Trophoblast cell (in vitro differentiated cells and primary cell): ENCODE results near the gene MAP7.
A peak's percentile ranks its signal among the peaks of the same experiment; 100 is the strongest.

Experiments
- DNase-seq, 2 donors: peaks; one replicate each; pipeline ENCODE4 v3.0.0-alpha.2; 2016
- H2AFZ ChIP-seq: 2 replicates; pipeline ENCODE4 v1.6.1; 2013; ENCODE audit warnings: low read length, moderate library complexity, mild to moderate bottlenecking; ENCODE audit not compliant: insufficient read depth, poor library complexity
- H2AK5ac ChIP-seq: 2 replicates; pipeline ENCODE4 v1.6.1; 2013; ENCODE audit warnings: mild to moderate bottlenecking, low read length
- H2BK120ac ChIP-seq: 2 replicates; pipeline ENCODE4 v1.6.1; 2013; ENCODE audit warnings: low read length, mild to moderate bottlenecking, moderate library complexity; ENCODE audit not compliant: insufficient read depth, poor library complexity
- H2BK12ac ChIP-seq: 2 replicates; pipeline ENCODE4 v1.6.1; 2013; ENCODE audit warnings: mild to moderate bottlenecking, low read length, moderate library complexity
- H2BK5ac ChIP-seq: 2 replicates; pipeline ENCODE4 v1.6.1; 2013; ENCODE audit warnings: low read length, low read depth, moderate library complexity, mild to moderate bottlenecking; ENCODE audit not compliant: poor library complexity
- H3K14ac ChIP-seq: 2 replicates; pipeline ENCODE4 v1.6.1; 2013; ENCODE audit warnings: mild to moderate bottlenecking, low read length
- H3K18ac ChIP-seq: 2 replicates; pipeline ENCODE4 v1.6.1; 2013; ENCODE audit warnings: mild to moderate bottlenecking, low read length
- H3K23ac ChIP-seq: 2 replicates; pipeline ENCODE4 v1.6.1; 2013; ENCODE audit warnings: low read length
- H3K27ac ChIP-seq: 2 replicates; pipeline ENCODE4 v1.5.1; 2013; ENCODE audit warnings: low read depth, mild to moderate bottlenecking, inconsistent platforms, low read length, moderate library complexity
- H3K27me3 ChIP-seq: 2 replicates; pipeline ENCODE4 v1.6.1; 2013; ENCODE audit warnings: inconsistent platforms, mild to moderate bottlenecking, low read length, moderate library complexity; ENCODE audit not compliant: insufficient read depth
- H3K36me3 ChIP-seq, 2 experiments: 1 replicate in 1 of 2; 2 replicates in 1 of 2; pipeline ENCODE4 v1.6.1; 2013; ENCODE audit warnings: low read length in 2 of 2, mild to moderate bottlenecking in 2 of 2, moderate library complexity in 1 of 2; ENCODE audit not compliant: insufficient read depth in 2 of 2, control insufficient read depth in 1 of 2
- H3K4ac ChIP-seq: 2 replicates; pipeline ENCODE4 v1.6.1; 2013; ENCODE audit warnings: low read depth, mild to moderate bottlenecking, low read length, moderate library complexity
- H3K4me1 ChIP-seq, 2 experiments: 1 replicate in 1 of 2; 2 replicates in 1 of 2; pipeline ENCODE4 v1.6.1; 2013; ENCODE audit warnings: low read length in 2 of 2, mild to moderate bottlenecking in 2 of 2, moderate library complexity in 1 of 2; ENCODE audit not compliant: insufficient read depth in 2 of 2, control insufficient read depth in 1 of 2
- H3K4me2 ChIP-seq: 2 replicates; pipeline ENCODE4 v1.6.1; 2013; ENCODE audit warnings: inconsistent platforms, mild to moderate bottlenecking, low read length, moderate library complexity
- H3K4me3 ChIP-seq: 2 replicates; pipeline ENCODE4 v1.5.1; 2013; ENCODE audit warnings: mild to moderate bottlenecking, low read depth, low read length, inconsistent platforms
- H3K79me1 ChIP-seq: one replicate; pipeline ENCODE4 v1.6.1; 2013; ENCODE audit warnings: low read length
- H3K79me2 ChIP-seq: 2 replicates; pipeline ENCODE4 v1.6.1; 2013; ENCODE audit warnings: low read length, mild to moderate bottlenecking; ENCODE audit not compliant: control insufficient read depth, insufficient read depth, poor library complexity
- H3K9ac ChIP-seq: 2 replicates; pipeline ENCODE4 v1.6.1; 2013; ENCODE audit warnings: mild to moderate bottlenecking, low read length
- H3K9me3 ChIP-seq: 2 replicates; pipeline ENCODE4 v1.6.1; 2013; ENCODE audit warnings: low read depth, mild to moderate bottlenecking, control low read depth, inconsistent platforms, low read length; ENCODE audit not compliant: insufficient read depth
- H4K12ac ChIP-seq: 2 replicates; pipeline ENCODE4 v1.6.1; 2013; ENCODE audit warnings: low read depth, mild to moderate bottlenecking, low read length, moderate library complexity
- H4K8ac ChIP-seq: 2 replicates; pipeline ENCODE4 v1.6.1; 2013; ENCODE audit warnings: low read depth, mild to moderate bottlenecking, low read length, moderate library complexity
- H4K91ac ChIP-seq: one replicate; pipeline ENCODE4 v1.6.1; 2013; ENCODE audit warnings: low read depth, mild to moderate bottlenecking, low read length, moderate library complexity
- WGBS: extraction: QIAGEN DNeasy Blood & Tissue Kit; methylation state at CpG from one replicate; pipeline ENCODE4 v1.1.7; 2013; ENCODE audit warnings: missing lambda C conversion rate; ENCODE audit not compliant: insufficient read length, insufficient coverage; ENCODE audit errors: extremely low coverage; 5-methylcytosine and 5-hydroxymethylcytosine counted together

The MAP7 gene

GRCh38 chr6:136371959-136372358, 178.3 kb downstream of the MAP7 start:
- Histone ChIP-seq H4K8ac (no peak overlapping the region), H3K4me1 (no peaks in the 10 kb centered on the region)

GRCh38 chr6:136370988-136371728, 179.1 kb downstream of the MAP7 start:
- H3K4me3 ChIP-seq = no peak overlapping the region
- no peak overlapping the region for H3K4me2 ChIP-seq
- H3K14ac ChIP-seq = no peak overlapping the region
- H4K12ac ChIP-seq = no peak overlapping the region
- H2BK120ac ChIP-seq = no peak overlapping the region
- no peaks in the 10 kb centered on the region for H3K9me3 ChIP-seq
- no peak overlapping the region for H2AFZ ChIP-seq
- no peak overlapping the region for H3K27ac ChIP-seq
- H4K91ac ChIP-seq = no peak overlapping the region
- no peak overlapping the region for H2BK12ac ChIP-seq
- H3K4me1 ChIP-seq = no peaks in the 10 kb centered on the region
- no peak overlapping the region for H4K8ac ChIP-seq
- no peaks in the 10 kb centered on the region for H3K27me3 ChIP-seq
- H3K79me2 ChIP-seq = no peaks in the 10 kb centered on the region
- H3K4ac ChIP-seq = no peak overlapping the region
- peaks cover 2 to 5% of the 10 kb centered on the region in 2 experiments for H3K36me3 ChIP-seq
- H3K18ac ChIP-seq = no peak overlapping the region
- H3K9ac ChIP-seq = no peak overlapping the region
- H3K79me1 ChIP-seq = no peaks in the 10 kb centered on the region
- no CpG with 5 or more reads among the region's 4 CpGs for WGBS
- H2AK5ac ChIP-seq = no peak overlapping the region
- H3K23ac ChIP-seq = no peak overlapping the region
- no peak overlapping the region for H2BK5ac ChIP-seq
- no peak for DNase-seq

More at GRCh38 chr6:136371959-136372358, 178.3 kb downstream of the MAP7 start:
- H3K18ac ChIP-seq = no peak overlapping the region
- no peak overlapping the region for H3K4me3 ChIP-seq
- no peak overlapping the region for H2BK5ac ChIP-seq
- no peak overlapping the region for H3K14ac ChIP-seq
- no peak overlapping the region for H2AFZ ChIP-seq
- H3K36me3 ChIP-seq = peaks cover 2 to 5% of the 10 kb centered on the region in 2 experiments
- no peak overlapping the region for H3K4ac ChIP-seq
- no peak overlapping the region for H2AK5ac ChIP-seq
- no CpG with 5 or more reads among the region's 2 CpGs for WGBS
- no peaks in the 10 kb centered on the region for H3K9me3 ChIP-seq
- no peak for DNase-seq
- H3K4me2 ChIP-seq = no peak overlapping the region
- H3K23ac ChIP-seq = no peak overlapping the region
- H4K12ac ChIP-seq = no peak overlapping the region
- H2BK12ac ChIP-seq = no peak overlapping the region
- no peaks in the 10 kb centered on the region for H3K79me1 ChIP-seq
- H3K79me2 ChIP-seq = no peaks in the 10 kb centered on the region
- H3K27ac ChIP-seq = no peak overlapping the region
- no peaks in the 10 kb centered on the region for H3K27me3 ChIP-seq
- no peak overlapping the region for H2BK120ac ChIP-seq
- H3K9ac ChIP-seq = no peak overlapping the region
- H4K91ac ChIP-seq = no peak overlapping the region

GRCh38 chr6:136365776-136366354, 184.4 kb downstream of the MAP7 start:
- no peak overlapping the region for H3K14ac ChIP-seq
- H3K79me1 ChIP-seq = no peaks in the 10 kb centered on the region
- H3K79me2 ChIP-seq = no peaks in the 10 kb centered on the region
- no peaks in the 10 kb centered on the region for H3K9me3 ChIP-seq
- H2AK5ac ChIP-seq = no peak overlapping the region
- peak in 1 of 2 donors; percentile 2 for DNase-seq
- H3K27me3 ChIP-seq = no peaks in the 10 kb centered on the region
- no CpG with 5 or more reads among the region's 11 CpGs for WGBS
- no peak overlapping the region for H3K9ac ChIP-seq
- no peak overlapping the region for H3K27ac ChIP-seq
- peaks cover 16 to 21% of the 10 kb centered on the region in 2 experiments for H3K36me3 ChIP-seq
- H2BK120ac ChIP-seq = no peak overlapping the region
- H4K8ac ChIP-seq = no peak overlapping the region
- H3K4ac ChIP-seq = no peak overlapping the region
- no peaks in the 10 kb centered on the region for H3K4me1 ChIP-seq
- no peak overlapping the region for H3K23ac ChIP-seq
- H2BK5ac ChIP-seq = no peak overlapping the region
- no peak overlapping the region for H2AFZ ChIP-seq
- H2BK12ac ChIP-seq = no peak overlapping the region
- H3K4me3 ChIP-seq = no peak overlapping the region
- no peak overlapping the region for H4K91ac ChIP-seq
- H3K18ac ChIP-seq = no peak overlapping the region
- H3K4me2 ChIP-seq = no peak overlapping the region
- no peak overlapping the region for H4K12ac ChIP-seq

GRCh38 chr6:136362421-136363356, 187.5 kb downstream of the MAP7 start:
- Histone ChIP-seq H2BK12ac (no peak overlapping the region), H3K4me3 (no peak overlapping the region), H3K14ac (no peak overlapping the region), H2BK120ac (no peak overlapping the region), H3K9me3 (no peaks in the 10 kb centered on the region), H3K9ac (no peak overlapping the region), H3K23ac (no peak overlapping the region), H3K36me3 (peaks cover 21 to 29% of the 10 kb centered on the region in 2 experiments), H3K27me3 (no peaks in the 10 kb centered on the region), H3K4me1 (no peaks in the 10 kb centered on the region), H4K8ac (no peak overlapping the region), H4K91ac (no peak overlapping the region), H2BK5ac (no peak overlapping the region), H3K4ac (no peak overlapping the region), H2AFZ (no peak overlapping the region), H4K12ac (no peak overlapping the region), H3K27ac (no peak overlapping the region), H3K4me2 (no peak overlapping the region), H3K79me2 (no peaks in the 10 kb centered on the region), H2AK5ac (no peak overlapping the region), H3K79me1 (no peaks in the 10 kb centered on the region), H3K18ac (no peak overlapping the region)
- WGBS = no CpG with 5 or more reads among the region's 11 CpGs
- no peak for DNase-seq
